HG03025 (cell line): ENCODE results near the gene CORO7.

Experiments used
- ATAC-seq: cut with Tn5 transposase; IDR thresholded peaks from one replicate; pipeline ENCODE4 v1.9.1; 2021; ENCODE audit warnings: mild to moderate bottlenecking, moderate library complexity; ENCODE audit not compliant: unreplicated experiment, low FRiP score

Gene CORO7

GRCh38 chr16:4324492-4325252 lies 91.7 kb downstream of the CORO7 start:
- no peak for ATAC-seq

GRCh38 chr16:4323845-4324488 lies 92.4 kb downstream of the CORO7 start:
- ATAC-seq = no peak

- ATAC-seq = no peak
Observed at GRCh38 chr16:4323071-4323844, 93.1 kb downstream of the CORO7 start.

GRCh38 chr16:4322121-4323052 lies 94.0 kb downstream of the CORO7 start:
- no peak for ATAC-seq

GRCh38 chr16:4321286-4322120 lies 94.9 kb downstream of the CORO7 start:
- ATAC-seq = no peak

- no peak for ATAC-seq
Observed at GRCh38 chr16:4320571-4321137, 95.7 kb downstream of the CORO7 start.

- no peak for ATAC-seq
Observed at GRCh38 chr16:4319454-4320421, 96.7 kb downstream of the CORO7 start.

- no peak for ATAC-seq
Observed at GRCh38 chr16:4318967-4319366, 97.4 kb downstream of the CORO7 start.

- no peak for ATAC-seq
Observed at GRCh38 chr16:4318451-4318910, 97.9 kb downstream of the CORO7 start.

- ATAC-seq = no peak
Observed at GRCh38 chr16:4317532-4318450, 98.6 kb downstream of the CORO7 start.

GRCh38 chr16:4316864-4317531 lies 99.4 kb downstream of the CORO7 start:
- no peak for ATAC-seq

GRCh38 chr16:4316108-4316863 lies 100.1 kb downstream of the CORO7 start:
- ATAC-seq = no peak

GRCh38 chr16:4315186-4316107 lies 100.9 kb downstream of the CORO7 start, which contains the start of gene GLIS2:
Gene GLIS2, plus strand, starts transcription at chr16:4316067. Its CDS starts 16,214 bp downstream, at chr16:4332281.
- no peak for ATAC-seq

- no peak for ATAC-seq
Observed at GRCh38 chr16:4314532-4315185, 101.7 kb downstream of the CORO7 start.
